Kidney tubule cell (primary cell): ENCODE data around the gene FSD1L.
"Not testable (repeated sequence)": the region's sequence is repeated elsewhere in the genome, so short reads cannot be mapped to it uniquely, and the experiment has no call there.

Source experiments
- DNase-seq: peaks from one replicate; pipeline ENCODE4 v3.0.0-alpha.2; 2018; ENCODE audit warnings: low spot score

FSD1L gene

GRCh38 chr9:105557804-105558610 is 110.2 kb downstream of the FSD1L start, which contains the start of gene FKTN:
TSS of gene FKTN (plus strand) at chr9:105558131. CDS start at chr9:105575033, 16,902 bp downstream.
- DNase-seq: peak; percentile 90

GRCh38 chr9:105572455-105572854 is 124.6 kb downstream of the FSD1L start:
- DNase-seq: no peak

GRCh38 chr9:105579952-105580351 is 132.1 kb downstream of the FSD1L start:
- DNase-seq: not testable (repeated sequence)

- DNase-seq: not testable (repeated sequence)
Observed at GRCh38 chr9:105581550-105581949, 133.7 kb downstream of the FSD1L start.

GRCh38 chr9:105593145-105593544 is 145.3 kb downstream of the FSD1L start:
- DNase-seq: no peak
